Ectodermal cell (in vitro differentiated cells): Measurements from ENCODE around the gene PAM.

ENCODE experiments used
- H3K27ac ChIP-seq: 2 replicates; pipeline ENCODE4 v1.7.0; 2013; ENCODE audit warnings: mild to moderate bottlenecking, low read depth, low read length; ENCODE audit not compliant: insufficient read depth, poor library complexity, severe bottlenecking
- H3K27me3 ChIP-seq: 2 replicates; pipeline ENCODE4 v1.7.0; 2013; ENCODE audit warnings: mild to moderate bottlenecking, low read length; ENCODE audit not compliant: insufficient read depth, control insufficient read depth, poor library complexity, severe bottlenecking
- H3K36me3 ChIP-seq: one replicate; pipeline ENCODE4 v1.7.0; 2013; ENCODE audit warnings: low read length; ENCODE audit not compliant: control insufficient read depth, insufficient read depth
- H3K4me1 ChIP-seq: one replicate; pipeline ENCODE4 v1.7.0; 2013; ENCODE audit warnings: low read length; ENCODE audit not compliant: control insufficient read depth, insufficient read depth
- H3K4me3 ChIP-seq: 2 replicates; pipeline ENCODE4 v1.7.0; 2013; ENCODE audit warnings: low read depth, low read length, control low read depth; ENCODE audit not compliant: insufficient read depth
- H3K9me3 ChIP-seq: 2 replicates; pipeline ENCODE4 v1.7.0; 2013; ENCODE audit warnings: mild to moderate bottlenecking, low read length, moderate library complexity; ENCODE audit not compliant: control insufficient read depth
- WGBS, 2 experiments: methylation state at CpG; one replicate each; pipeline ENCODE4 v1.1.7; 2013; ENCODE audit warnings: missing lambda C conversion rate in 2 of 2; 5-methylcytosine and 5-hydroxymethylcytosine counted together

Gene PAM

GRCh38 chr5:102888483-102888882, 133.4 kb downstream of the PAM start:
- Histone ChIP-seq H3K4me1 (no peaks in the 10 kb centered on the region), H3K9me3 (no peaks in the 10 kb centered on the region), H3K36me3 (no peaks in the 10 kb centered on the region), H3K27me3 (no peaks in the 10 kb centered on the region), H3K27ac (no peak overlapping the region), H3K4me3 (no peak overlapping the region)

- H3K27ac ChIP-seq = no peak overlapping the region
- no peaks in the 10 kb centered on the region for H3K27me3 ChIP-seq
- H3K4me3 ChIP-seq = no peak overlapping the region
- WGBS, 2 experiments = 78 to 87% methylated on average over 1 of the region's 1 CpG
- no peaks in the 10 kb centered on the region for H3K36me3 ChIP-seq
- no peaks in the 10 kb centered on the region for H3K9me3 ChIP-seq
- H3K4me1 ChIP-seq = no peaks in the 10 kb centered on the region
Observed at GRCh38 chr5:102889033-102889432, 133.9 kb downstream of the PAM start.

DNA sequence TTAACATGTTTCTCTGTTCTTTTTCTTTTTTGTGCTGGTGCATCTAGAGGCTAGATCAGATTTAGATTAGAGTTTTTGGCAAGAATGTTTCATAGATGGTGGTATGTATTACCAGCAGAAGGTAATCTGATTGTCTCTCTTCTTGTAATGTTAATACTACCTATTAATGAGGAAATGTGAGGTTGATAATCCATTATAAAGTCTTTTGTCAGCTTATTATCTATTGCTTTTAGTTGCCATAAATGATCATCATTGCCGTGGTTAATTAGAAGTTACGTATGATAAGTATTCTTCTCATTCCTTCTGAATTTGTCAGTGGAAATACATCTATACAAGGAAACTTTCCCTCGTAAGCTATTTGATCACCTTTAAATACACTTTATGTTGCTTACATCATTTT, 135.0 kb downstream of the PAM start:
- Histone ChIP-seq H3K4me1 (no peaks in the 10 kb centered on the region), H3K27ac (no peak overlapping the region), H3K4me3 (no peak overlapping the region), H3K36me3 (no peaks in the 10 kb centered on the region), H3K9me3 (no peaks in the 10 kb centered on the region), H3K27me3 (no peaks in the 10 kb centered on the region)
- 100% methylated on average over 1 of the region's 3 CpGs; no CpG with 5 or more reads in 1 of the 2 experiments for WGBS, 2 experiments

- H3K27ac ChIP-seq = no peak overlapping the region
- no peaks in the 10 kb centered on the region for H3K27me3 ChIP-seq
- H3K9me3 ChIP-seq = no peaks in the 10 kb centered on the region
- 83 to 99% methylated on average over 2 to 3 of the region's 3 CpGs for whole genome bisulfite sequencing, 2 experiments
- no peak overlapping the region for H3K4me3 ChIP-seq
- H3K36me3 ChIP-seq = no peaks in the 10 kb centered on the region
- H3K4me1 ChIP-seq = no peaks in the 10 kb centered on the region
Observed at GRCh38 chr5:102891175-102891574, 136.1 kb downstream of the PAM start.

- Histone ChIP-seq H3K4me3 (no peak overlapping the region), H3K4me1 (no peaks in the 10 kb centered on the region), H3K36me3 (no peaks in the 10 kb centered on the region), H3K9me3 (no peaks in the 10 kb centered on the region), H3K27ac (no peak overlapping the region), H3K27me3 (no peaks in the 10 kb centered on the region)
- WGBS, 2 experiments = 92 to 96% methylated on average over 3 of the region's 3 CpGs
Observed at GRCh38 chr5:102893942-102894341, 138.8 kb downstream of the PAM start.

- Histone ChIP-seq H3K4me1 (no peaks in the 10 kb centered on the region), H3K4me3 (no peak overlapping the region), H3K36me3 (no peaks in the 10 kb centered on the region), H3K9me3 (no peaks in the 10 kb centered on the region), H3K27ac (no peak overlapping the region), H3K27me3 (no peaks in the 10 kb centered on the region)
Observed at GRCh38 chr5:102895234-102895633, 140.1 kb downstream of the PAM start.

DNA sequence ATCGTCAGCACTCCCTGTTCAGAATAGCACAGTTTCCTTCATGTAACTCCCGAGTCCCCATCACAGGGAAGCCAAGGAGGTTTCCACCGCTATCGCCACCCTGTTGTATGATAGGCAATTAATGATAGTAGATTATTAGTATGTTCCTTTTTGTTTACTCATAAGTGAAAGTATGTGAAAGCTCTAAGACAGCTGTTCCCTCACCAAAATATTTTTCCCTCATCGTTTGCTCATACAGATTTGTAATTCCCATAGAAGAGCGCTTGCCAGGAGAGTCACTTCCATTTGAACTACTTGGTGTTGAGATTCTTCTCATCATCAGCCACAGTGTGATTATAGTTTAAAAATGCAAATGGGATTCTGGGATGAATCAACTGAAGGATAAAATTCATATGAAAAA, 140.9 kb downstream of the PAM start:
- Histone ChIP-seq H3K4me3 (no peak overlapping the region), H3K4me1 (no peaks in the 10 kb centered on the region), H3K36me3 (no peaks in the 10 kb centered on the region), H3K27ac (no peak overlapping the region), H3K27me3 (no peaks in the 10 kb centered on the region), H3K9me3 (no peaks in the 10 kb centered on the region)
- 97% methylated on average over 4 to 6 of the region's 6 CpGs for WGBS, 2 experiments

- 97 to 98% methylated on average over 3 of the region's 3 CpGs for WGBS, 2 experiments
- Histone ChIP-seq H3K4me1 (no peaks in the 10 kb centered on the region), H3K9me3 (no peaks in the 10 kb centered on the region), H3K27me3 (no peaks in the 10 kb centered on the region), H3K4me3 (no peak overlapping the region), H3K27ac (no peak overlapping the region), H3K36me3 (peaks cover 14% of the 10 kb centered on the region)
Observed at GRCh38 chr5:102901424-102902134, 146.5 kb downstream of the PAM start.

DNA sequence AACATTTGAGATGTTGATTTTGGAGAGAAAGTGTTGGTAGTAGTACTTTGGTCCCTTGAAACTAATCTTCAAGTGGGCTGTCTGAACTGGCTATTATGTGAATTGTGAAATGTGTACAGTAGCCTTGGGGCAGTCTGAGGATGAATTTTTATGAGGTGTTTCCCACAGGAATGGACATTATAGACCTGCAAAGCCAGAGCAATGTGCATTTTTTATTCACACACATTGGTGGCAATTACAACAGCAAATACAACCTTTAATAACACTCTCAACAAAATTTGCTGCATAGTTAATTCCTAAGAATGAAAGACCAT, 147.0 kb downstream of the PAM start:
- Histone ChIP-seq H3K4me3 (no peak overlapping the region), H3K36me3 (peaks cover 16% of the 10 kb centered on the region), H3K9me3 (no peaks in the 10 kb centered on the region), H3K27me3 (no peaks in the 10 kb centered on the region), H3K4me1 (no peaks in the 10 kb centered on the region), H3K27ac (no peak overlapping the region)

GRCh38 chr5:102902647-102903046, 147.5 kb downstream of the PAM start:
- Histone ChIP-seq H3K4me3 (no peak overlapping the region), H3K27me3 (no peaks in the 10 kb centered on the region), H3K9me3 (no peaks in the 10 kb centered on the region), H3K27ac (no peak overlapping the region), H3K36me3 (peaks cover 16% of the 10 kb centered on the region), H3K4me1 (no peaks in the 10 kb centered on the region)
- WGBS, 2 experiments = 100% methylated on average over 1 of the region's 2 CpGs; no CpG with 5 or more reads in 1 of the 2 experiments
